Upper lobe of left lung (tissue), 4 donors: Measurements from ENCODE around the gene ZIC1.

Experiments
- CTCF ChIP-seq, 6 experiments: fragments of 450-650 bp in 4 of 6; fragments of 200-600 bp in 2 of 6; sonication (generic) in 2 of 6; IDR thresholded peaks; one replicate each; pipeline ENCODE4 v1.5.1; 2016 to 2019; ENCODE audit warnings: antibody characterized with exemption in 6 of 6
- POLR2AphosphoS5 ChIP-seq, 2 donors: sonication (generic); formaldehyde crosslinking; IDR thresholded peaks; one replicate each; pipeline ENCODE4 v1.5.1; 2017; ENCODE audit warnings: antibody characterized with exemption in 2 of 2

DNA sequence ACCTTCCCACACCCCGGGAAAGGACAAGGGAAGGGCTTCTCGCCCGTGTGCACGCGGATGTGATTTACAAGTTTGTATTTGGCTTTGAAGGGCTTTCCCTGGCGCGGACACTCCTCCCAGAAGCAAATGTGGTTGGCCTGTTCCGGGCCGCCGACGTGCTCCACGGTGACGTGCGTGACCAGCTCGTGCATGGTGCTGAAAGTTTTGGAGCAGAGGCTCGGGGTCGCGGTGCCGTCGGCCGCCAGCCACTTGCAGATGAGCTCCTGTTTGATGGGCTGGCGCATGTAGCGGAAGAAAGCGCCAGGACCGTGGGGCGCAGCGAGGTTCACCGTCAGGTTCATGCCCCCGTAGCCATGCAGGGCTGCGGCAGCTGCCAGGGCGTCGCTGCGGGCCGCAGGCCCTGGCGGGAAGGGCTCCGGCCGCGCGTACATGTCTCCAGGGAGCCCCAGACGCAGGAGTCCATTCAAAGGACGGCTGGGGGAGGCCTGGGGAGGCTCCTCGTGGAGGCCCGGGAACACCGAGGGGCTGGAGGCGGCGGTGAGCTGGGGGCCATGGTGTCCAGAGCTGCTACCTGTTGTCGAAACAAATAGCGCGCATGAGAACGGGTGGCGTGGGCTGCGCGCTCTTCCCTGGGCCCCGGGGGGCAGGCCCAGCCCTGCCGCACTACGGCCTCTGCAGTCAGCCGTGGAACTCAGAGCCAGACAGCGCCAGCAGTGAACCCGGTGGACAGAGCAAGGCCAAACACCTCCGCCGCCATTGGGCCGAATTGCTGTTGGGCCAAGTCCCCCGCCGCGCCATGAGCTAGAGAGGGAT lies 13.1 kb upstream of the ZIC1 start:
- TF ChIP-seq CTCF (IDR thresholded peaks at IDR 0.05) = no peak
- TF ChIP-seq POLR2AphosphoS5 (IDR thresholded peaks at IDR 0.05) = no peak
